GM18526 (cell line): ENCODE measurements around the gene CAPS2.

ENCODE experiments used
- POLR2A ChIP-seq: IDR thresholded peaks from 3 replicates; pipeline ENCODE4 v1.6.1; 2011; ENCODE audit not compliant: insufficient read length; ENCODE audit errors: extremely low read depth

Gene CAPS2

GRCh38 chr12:75322464-75322863 lies 7.7 kb downstream of the CAPS2 start:
- TF ChIP-seq POLR2A = no peak

- TF ChIP-seq POLR2A = no peak
Measured at GRCh38 chr12:75317784-75318183, 12.3 kb downstream of the CAPS2 start.

- no peak for TF ChIP-seq POLR2A
Measured at GRCh38 chr12:75315518-75315917, 14.6 kb downstream of the CAPS2 start.

GRCh38 chr12:75311369-75311768 lies 18.8 kb downstream of the CAPS2 start:
- no peak for TF ChIP-seq POLR2A

GRCh38 chr12:75308279-75308678 lies 21.8 kb downstream of the CAPS2 start:
- TF ChIP-seq POLR2A = no peak

- TF ChIP-seq POLR2A = no peak
Measured at GRCh38 chr12:75305412-75306332, 24.5 kb downstream of the CAPS2 start.

GRCh38 chr12:75302781-75303180 lies 27.3 kb downstream of the CAPS2 start:
- no peak for TF ChIP-seq POLR2A

- TF ChIP-seq POLR2A = no peak
Measured at GRCh38 chr12:75302225-75302624, 27.9 kb downstream of the CAPS2 start.

- no peak for TF ChIP-seq POLR2A
Measured at GRCh38 chr12:75294797-75295196, 35.3 kb downstream of the CAPS2 start.

- no peak for TF ChIP-seq POLR2A
Measured at GRCh38 chr12:75294336-75294735, 35.8 kb downstream of the CAPS2 start.

GRCh38 chr12:75291014-75291413 lies 39.1 kb downstream of the CAPS2 start:
- no peak for TF ChIP-seq POLR2A

GRCh38 chr12:75289753-75290152 lies 40.4 kb downstream of the CAPS2 start:
- no peak for TF ChIP-seq POLR2A

- TF ChIP-seq POLR2A = no peak
Measured at GRCh38 chr12:75288860-75289259, 41.3 kb downstream of the CAPS2 start.

- TF ChIP-seq POLR2A = no peak
Measured at GRCh38 chr12:75275702-75276101, 54.4 kb downstream of the CAPS2 start.

- no peak for TF ChIP-seq POLR2A
Measured at GRCh38 chr12:75271576-75271975, 58.5 kb downstream of the CAPS2 start.

GRCh38 chr12:75270157-75270556 lies 60.0 kb downstream of the CAPS2 start:
- TF ChIP-seq POLR2A = no peak

- TF ChIP-seq POLR2A = no peak
Measured at GRCh38 chr12:75269209-75269608, 60.9 kb downstream of the CAPS2 start.
